Measurements from ENCODE around the gene HP1BP3. TPM values are rescaled to one million over a fixed set of nuclear protein-coding genes. Genes with fewer than 3 reads are reported as not detected.

Gene HP1BP3
- total and polyA plus RNA-seq, 12 donors, result 52.5 to 229 (median 178) TPM

DNA sequence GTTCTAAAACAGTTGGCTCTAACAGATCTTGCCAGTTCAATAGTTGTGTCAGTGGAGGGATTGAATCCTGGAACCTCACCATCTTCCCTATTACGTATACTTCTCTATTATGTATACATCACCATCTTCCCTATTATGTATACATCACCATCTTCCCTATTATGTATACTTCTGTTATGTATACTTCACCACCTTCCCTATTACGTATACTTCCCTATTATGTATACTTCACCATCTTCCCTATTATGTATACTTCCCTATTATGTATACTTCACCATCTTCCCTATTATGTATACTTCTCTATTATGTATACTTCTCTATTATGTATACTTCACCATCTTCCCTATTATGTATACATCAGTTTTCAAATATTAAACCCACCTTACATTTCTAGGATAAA, 34.4 kb upstream of the HP1BP3 start:
- peaks cover 0 to 15% of the 10 kb centered on the region in 2 donors for H3K36me3 ChIP-seq (replicated peaks in 1 of 2)
- no peak overlapping the region for H3K4me3 ChIP-seq
- no peaks in the 10 kb centered on the region for H3K4me1 ChIP-seq (replicated peaks in 1 of 2)
- no peak for DNase-seq
- WGBS, 4 donors, result 42 to 47% (median 45%) methylated on average over 2 of the region's 2 CpGs
- no peak overlapping the region for H3K27ac ChIP-seq
- no peaks in the 10 kb centered on the region for H3K9me3 ChIP-seq (replicated peaks in 1 of 3)
- intact Hi-C loops (cut with DNase I), result no loop called here
- TF ChIP-seq, protein P1, sequence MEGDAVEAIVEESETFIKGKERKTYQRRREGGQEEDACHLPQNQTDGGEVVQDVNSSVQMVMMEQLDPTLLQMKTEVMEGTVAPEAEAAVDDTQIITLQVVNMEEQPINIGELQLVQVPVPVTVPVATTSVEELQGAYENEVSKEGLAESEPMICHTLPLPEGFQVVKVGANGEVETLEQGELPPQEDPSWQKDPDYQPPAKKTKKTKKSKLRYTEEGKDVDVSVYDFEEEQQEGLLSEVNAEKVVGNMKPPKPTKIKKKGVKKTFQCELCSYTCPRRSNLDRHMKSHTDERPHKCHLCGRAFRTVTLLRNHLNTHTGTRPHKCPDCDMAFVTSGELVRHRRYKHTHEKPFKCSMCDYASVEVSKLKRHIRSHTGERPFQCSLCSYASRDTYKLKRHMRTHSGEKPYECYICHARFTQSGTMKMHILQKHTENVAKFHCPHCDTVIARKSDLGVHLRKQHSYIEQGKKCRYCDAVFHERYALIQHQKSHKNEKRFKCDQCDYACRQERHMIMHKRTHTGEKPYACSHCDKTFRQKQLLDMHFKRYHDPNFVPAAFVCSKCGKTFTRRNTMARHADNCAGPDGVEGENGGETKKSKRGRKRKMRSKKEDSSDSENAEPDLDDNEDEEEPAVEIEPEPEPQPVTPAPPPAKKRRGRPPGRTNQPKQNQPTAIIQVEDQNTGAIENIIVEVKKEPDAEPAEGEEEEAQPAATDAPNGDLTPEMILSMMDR (IDR thresholded peaks at IDR 0.05), result no peak
- no peak for TF ChIP-seq POLR2A (IDR thresholded peaks at IDR 0.05)
- no peaks in the 10 kb centered on the region for H3K27me3 ChIP-seq

DNA sequence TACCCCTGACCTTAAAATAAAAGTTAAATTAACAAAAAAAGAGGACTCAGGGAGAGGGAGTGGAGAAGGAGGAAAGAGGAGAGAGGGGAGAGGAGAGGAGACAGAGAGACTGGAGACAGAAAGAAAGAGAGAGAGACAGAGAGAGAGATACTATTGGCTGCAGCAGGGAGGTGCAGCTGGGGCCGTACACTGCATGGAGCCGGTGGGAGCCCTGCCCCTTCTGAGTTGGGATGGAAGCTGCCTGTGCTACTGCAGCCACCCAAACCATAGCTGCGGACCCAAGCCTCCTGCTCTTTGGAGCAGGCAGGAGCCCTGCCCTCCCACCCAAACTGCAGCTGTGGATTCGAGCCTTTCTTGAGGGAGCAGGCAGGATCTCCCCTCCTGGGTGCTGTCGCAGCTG, 32.7 kb upstream of the HP1BP3 start:
- H3K4me3 ChIP-seq, result no peak overlapping the region
- H3K27me3 ChIP-seq, result no peaks in the 10 kb centered on the region
- no peaks in the 10 kb centered on the region for H3K4me1 ChIP-seq (replicated peaks in 1 of 2)
- H3K36me3 ChIP-seq (replicated peaks in 1 of 2), result peaks cover 0 to 15% of the 10 kb centered on the region in 2 donors
- no peak for DNase-seq
- no peak overlapping the region for H3K27ac ChIP-seq
- no peaks in the 10 kb centered on the region for H3K9me3 ChIP-seq (replicated peaks in 1 of 3)
- TF ChIP-seq, protein P1 (IDR thresholded peaks at IDR 0.05), result no peak
- TF ChIP-seq POLR2A (IDR thresholded peaks at IDR 0.05), result no peak
- intact Hi-C loops (cut with DNase I), result no loop called here
- WGBS, 4 donors, result 76 to 91% (median 83%) methylated on average over 2 to 5 of the region's 5 CpGs

DNA sequence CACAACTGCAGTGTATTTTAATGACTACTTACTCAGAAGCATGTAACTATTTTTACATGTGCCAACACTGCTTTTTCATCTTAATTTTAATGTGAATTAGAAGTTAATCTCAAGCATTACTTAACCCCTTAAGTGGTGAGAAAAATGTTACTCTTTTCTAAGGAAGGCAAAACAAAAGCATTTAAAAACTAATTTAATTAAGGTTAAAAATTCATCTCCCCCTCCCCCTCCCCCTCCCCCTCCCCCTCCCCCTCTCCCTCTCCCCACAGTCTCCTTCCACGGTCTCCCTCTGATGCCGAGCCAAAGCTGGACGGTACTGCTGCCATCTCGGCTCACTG, 27.4 kb upstream of the HP1BP3 start:
- no peak overlapping the region for H3K4me3 ChIP-seq
- peaks cover 0 to 18% of the 10 kb centered on the region in 2 donors for H3K36me3 ChIP-seq (replicated peaks in 1 of 2)
- intact Hi-C loops (cut with DNase I), result no loop called here
- no peaks in the 10 kb centered on the region for H3K4me1 ChIP-seq (replicated peaks in 1 of 2)
- H3K27ac ChIP-seq, result no peak overlapping the region
- H3K27me3 ChIP-seq, result no peaks in the 10 kb centered on the region
- TF ChIP-seq, protein P1 (IDR thresholded peaks at IDR 0.05), result no peak
- no peak for TF ChIP-seq POLR2A (IDR thresholded peaks at IDR 0.05)
- WGBS, 4 donors, result no CpG with 5 or more reads among the region's 4 CpGs
- no peak for DNase-seq
- H3K9me3 ChIP-seq (replicated peaks in 1 of 3), result no peaks in the 10 kb centered on the region

DNA sequence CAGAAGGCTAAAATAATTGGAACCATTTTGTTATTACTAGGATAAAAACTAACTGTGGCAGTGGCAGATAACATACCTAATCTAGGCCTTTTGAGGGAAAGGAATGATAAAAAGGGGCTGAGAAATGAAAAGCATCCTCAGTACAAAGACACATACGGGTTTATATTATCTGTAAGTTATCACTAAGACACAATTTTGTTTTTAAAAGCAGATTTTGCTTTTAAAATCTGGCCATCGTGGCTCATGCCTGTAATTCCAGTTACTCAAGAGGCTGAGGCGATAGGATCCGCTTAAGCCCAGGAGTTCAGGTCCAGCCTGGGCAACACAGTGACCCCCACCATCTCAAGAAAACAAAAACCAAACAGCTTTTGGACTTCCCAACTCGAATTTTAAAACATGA, 24.8 kb upstream of the HP1BP3 start:
- intact Hi-C loops (cut with DNase I), result no loop called here
- peaks cover 0 to 9% of the 10 kb centered on the region in 2 donors for H3K36me3 ChIP-seq (replicated peaks in 1 of 2)

More for the DNA sequence above, 24.8 kb upstream of the HP1BP3 start:
- Histone ChIP-seq H3K4me3 (no peak overlapping the region), H3K4me1 (replicated peaks in 1 of 2) (no peaks in the 10 kb centered on the region), H3K27ac (no peak overlapping the region), H3K9me3 (replicated peaks in 1 of 3) (no peaks in the 10 kb centered on the region), H3K27me3 (no peaks in the 10 kb centered on the region)
- WGBS, 4 donors, result 85 to 90% (median 88%) methylated on average over 5 of the region's 5 CpGs
- no peak for TF ChIP-seq POLR2A (IDR thresholded peaks at IDR 0.05)
- TF ChIP-seq, protein P1 (IDR thresholded peaks at IDR 0.05), result no peak
- DNase-seq, result no peak
